HG03064 (cell line): ENCODE results near the gene TEX53.

Experiments
- ATAC-seq: cut with Tn5 transposase; IDR thresholded peaks from one replicate; pipeline ENCODE4 v1.9.1; 2021; ENCODE audit warnings: low read depth; ENCODE audit not compliant: unreplicated experiment

Gene TEX53

DNA sequence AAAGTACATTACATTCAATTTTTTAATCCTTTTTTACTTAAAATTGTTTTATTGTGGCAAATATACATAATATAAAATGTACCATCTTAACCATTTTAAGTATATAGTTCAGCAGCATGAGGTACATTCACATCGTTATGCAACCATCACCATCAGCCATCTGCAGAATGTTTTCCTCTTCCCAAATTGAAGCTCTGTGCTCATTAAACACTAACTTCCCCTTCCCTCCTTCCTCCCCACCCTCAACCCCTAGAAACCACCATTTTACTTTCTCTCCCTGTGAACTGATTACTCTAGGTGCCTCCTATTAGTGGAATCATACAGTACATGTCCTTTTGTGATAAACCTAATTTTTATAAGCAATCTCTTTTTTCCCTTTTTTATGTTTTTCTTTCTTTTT is 15.6 kb downstream of the TEX53 start:
- ATAC-seq = no peak

DNA sequence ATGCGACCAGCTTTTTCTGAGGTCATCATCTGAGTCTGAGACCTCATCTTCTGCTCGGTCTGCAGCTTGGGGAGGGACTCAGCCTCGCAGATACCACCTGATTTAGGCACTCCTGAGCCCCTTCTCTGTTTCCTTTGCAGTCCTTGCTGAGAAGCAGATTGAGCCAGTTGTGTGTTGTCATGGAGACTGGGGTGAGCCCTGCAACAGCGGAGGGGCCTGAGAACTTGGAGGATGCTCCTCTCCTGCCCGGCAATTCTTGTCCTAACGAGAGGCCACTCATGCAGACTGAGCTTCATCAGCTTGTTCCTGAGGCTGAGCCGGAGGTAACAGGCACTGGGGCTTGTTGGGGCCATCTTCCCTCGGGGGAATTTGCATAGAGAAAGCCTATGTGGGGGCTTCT is 19.2 kb downstream of the TEX53 start:
- no peak for ATAC-seq

DNA sequence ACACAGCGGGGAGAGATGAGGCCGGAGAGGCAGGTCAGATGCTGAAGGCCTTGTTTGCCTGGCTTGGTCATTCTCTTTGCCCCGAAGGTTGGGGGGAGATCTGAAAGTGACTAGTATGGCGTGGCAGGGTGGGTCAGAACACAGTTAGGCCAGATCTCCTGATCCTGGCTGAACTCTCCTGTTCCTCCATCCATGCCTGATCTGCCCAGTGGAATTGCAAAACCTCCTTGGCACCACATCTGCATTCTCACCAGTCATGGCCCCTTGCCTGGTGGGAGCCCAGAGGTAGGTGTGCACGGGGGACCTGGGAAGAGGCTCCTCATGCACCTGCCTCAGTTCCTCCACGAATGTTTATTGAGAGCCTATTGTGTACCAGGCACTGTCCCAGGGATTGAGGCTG is 23.2 kb downstream of the TEX53 start:
- ATAC-seq = no peak

DNA sequence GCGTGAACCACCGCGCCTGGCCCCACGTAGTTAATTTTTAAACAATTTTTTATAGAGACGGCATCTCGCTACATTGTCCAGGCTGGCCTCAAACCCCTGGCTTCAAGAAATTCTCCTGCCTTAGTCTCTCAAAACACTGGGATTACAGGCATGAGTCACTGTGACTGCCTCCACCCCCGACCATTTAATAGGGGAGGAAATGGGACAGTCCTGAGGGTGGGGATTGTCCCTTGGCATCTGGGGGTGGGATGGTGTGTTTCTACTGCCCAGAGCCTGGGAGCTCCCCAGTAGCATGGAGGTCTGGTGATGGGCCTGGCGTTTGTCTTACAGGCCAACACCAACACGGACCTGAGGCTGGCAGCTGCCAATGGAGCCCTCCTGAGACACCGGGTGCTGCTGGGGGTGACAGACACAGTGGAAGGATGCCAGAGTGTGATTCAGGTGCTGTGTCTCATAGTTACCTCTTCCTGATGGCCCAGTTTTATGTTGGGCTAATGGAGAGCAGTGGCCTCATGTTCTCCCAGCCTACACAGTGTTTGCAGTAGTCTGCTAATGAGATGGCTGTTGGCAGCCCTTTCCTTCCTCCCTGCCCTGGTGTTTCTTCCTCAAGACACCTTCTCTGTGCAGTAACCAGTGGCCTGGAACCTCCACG is 24.0 kb downstream of the TEX53 start:
- ATAC-seq = no peak

DNA sequence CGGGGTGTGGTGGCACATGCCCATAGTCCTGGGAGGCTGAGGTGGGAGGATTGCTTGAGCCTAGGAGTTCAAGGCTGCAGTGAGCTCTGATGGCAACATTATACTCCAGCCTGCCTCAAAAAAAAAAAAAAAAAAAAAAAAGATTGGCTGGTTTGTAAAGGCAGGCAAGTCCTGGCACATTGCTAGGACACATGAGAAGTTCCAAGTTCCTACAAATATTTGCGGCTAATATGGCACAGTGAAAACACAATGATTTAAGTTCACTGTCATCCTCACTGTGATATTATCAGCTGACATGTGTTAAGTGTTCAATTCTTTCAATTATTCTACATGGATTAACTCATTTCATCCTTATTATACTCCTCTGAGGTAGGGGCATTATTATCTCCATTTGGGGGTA is 26.4 kb downstream of the TEX53 start:
- ATAC-seq = no peak

DNA sequence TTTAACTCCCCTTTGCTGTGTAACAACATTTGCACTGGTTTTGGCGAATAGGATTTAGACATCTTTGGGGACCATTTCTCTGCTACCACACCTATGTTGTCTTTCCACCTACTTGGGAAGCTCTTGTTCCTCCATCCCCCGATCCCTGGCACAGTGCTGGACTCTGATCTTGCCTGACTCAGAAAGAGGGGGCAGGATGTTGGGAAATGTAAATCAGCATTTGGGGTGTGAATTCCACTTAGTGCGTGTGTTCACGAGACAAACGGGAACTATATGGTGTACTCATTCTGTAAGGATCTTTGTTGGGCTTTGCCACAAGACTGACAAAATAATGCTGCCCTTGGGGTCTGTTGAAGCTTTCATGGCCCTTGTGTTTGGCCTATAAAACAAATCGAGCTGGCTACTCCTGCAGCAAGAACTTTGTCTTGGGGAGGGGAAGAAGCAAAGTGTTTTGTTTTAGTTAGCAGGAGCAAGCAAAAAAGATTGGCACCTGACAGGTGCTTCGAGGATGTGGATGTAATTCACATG is 28.0 kb downstream of the TEX53 start:
- no peak for ATAC-seq

DNA sequence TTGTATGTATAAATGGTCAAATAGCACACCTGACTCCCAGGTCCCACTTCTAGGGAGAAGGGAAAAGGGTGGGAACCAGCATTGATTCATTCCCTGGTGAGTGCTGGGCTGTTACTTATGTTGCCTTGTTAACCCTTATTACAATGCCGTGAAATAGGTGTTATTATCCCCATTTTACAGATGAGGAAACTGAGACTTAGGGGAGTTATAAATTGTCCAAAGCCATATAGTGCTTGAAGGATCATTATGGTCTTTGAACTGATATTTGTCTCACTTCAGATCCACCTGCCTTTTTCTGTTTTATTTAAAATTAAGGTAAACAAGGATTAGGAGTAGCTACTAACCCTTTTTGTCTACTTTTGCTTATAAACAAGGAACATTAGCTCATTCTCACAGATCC is 30.1 kb downstream of the TEX53 start:
- ATAC-seq = no peak

DNA sequence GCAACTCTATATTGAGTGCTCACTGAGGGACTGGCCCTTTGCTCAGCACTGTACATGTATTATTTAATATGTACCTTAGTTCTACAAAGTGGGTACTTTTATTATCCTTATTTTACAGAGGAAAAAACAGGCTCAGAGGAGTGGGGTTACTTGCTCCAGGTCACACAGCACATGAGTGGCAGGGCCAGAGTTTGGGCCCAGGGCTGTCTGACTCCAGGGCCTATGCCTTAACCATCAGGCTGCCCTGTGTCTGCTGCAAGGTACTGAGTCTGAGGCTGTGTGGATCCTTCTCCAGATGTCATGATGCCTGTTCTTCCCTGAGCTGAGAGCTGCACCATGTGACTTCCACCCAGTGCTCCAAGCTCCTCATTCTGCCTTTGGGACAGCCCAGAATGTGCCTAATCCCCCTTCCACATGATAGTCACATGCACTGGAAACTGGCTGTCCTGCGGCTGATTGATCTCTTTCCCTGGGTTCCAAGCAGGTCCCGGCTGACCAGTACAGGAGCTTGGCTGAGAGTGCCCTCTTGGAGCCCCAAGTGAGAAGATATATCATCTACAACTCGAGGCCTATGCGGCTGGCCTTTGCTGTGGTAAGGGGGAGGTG is 31.1 kb downstream of the TEX53 start:
- no peak for ATAC-seq

DNA sequence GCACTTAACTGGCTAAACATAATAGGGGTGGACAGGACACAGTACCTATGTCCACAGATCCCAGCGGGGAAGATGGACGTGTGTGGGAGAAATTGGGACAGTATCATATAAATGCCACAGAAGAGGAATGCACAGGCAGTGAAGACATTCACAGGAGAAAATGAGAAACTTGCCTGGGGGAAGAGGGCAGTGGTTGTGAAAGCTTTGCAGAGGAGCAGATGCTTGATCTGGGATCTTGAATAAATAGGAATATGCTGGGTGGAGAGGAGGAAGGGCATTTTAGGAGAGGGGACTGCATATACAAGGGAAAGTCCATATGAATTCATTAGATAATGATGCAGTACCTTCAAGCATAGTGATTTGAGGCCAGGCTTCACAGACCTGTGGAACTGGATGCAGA is 32.9 kb downstream of the TEX53 start:
- ATAC-seq = no peak

DNA sequence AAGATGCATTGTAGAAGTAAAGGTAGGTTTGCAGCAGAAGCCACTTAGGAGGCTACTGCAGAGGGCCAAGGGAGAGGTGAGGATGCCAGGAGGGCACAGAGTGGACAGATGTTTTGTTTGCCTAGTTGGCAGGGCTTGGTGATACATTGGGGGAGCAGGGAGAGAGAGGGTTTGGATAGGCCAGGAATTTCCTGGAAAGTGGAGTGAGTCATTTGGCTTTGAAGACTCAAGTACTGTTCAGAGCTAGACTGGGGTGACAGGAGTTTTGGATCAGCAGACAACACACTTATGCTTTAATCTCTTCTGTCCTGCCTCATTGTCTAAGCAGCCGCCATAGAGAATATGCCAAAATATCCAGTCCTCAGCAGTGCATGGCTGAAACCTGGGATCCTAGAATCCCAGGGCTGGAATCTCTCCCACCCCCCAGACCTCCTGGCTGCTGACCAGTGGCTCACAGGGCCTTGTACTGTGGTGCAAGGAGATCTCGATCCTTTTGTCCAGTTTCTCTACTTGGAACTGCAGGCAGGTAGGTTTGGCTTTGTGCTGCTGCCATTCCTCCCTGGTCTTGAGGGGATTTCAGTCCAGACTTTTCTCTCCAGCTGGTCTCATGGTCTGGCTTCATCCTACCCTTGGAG is 35.5 kb downstream of the TEX53 start:
- ATAC-seq = no peak

DNA sequence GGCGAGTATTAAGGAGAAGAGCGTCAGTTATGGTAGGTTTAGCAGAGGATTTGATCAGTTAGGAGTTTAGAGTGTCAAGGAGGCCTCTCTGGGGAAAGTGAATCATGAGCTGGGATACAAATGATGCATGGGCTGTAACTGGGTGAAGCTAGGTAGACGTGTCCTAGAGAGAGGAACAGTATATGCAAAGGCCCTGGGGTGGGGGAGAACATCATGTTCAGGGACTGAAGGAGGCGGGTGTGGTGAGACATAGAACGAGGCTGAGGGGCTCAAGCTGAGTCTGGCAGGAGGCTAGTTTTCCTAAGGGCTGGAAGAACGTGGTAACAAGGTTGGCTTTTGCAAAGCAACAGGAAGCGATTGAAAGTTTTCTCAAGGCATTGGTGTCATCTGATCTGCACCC is 36.0 kb downstream of the TEX53 start:
- ATAC-seq = no peak

DNA sequence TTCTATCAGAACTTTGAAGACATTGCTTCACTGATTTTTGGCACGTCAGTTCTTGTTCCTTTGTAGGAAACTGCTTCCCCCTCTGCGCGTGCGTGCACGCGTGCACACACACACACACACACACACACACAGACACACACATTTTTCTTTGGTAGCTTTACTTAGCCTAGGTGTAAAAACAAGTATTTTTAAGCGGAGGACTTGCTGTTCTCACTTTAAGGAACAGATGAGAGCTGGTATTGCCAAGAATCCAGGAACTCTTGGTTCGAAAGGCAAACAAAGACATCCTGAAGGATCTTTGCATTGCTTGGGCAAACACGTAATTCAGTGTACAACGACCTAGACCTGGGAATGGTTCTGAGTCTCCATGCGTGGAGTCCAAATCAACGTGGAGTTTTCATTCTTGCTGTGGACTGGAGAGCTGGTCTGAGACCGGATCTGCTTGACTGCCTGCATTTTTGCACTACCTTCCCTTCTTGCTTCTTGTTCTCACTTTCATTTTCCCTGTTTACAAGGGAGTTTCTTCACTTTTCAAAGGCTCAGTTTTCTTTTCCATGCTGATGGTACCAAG is 38.3 kb downstream of the TEX53 start:
- peak; percentile 44 for ATAC-seq

DNA sequence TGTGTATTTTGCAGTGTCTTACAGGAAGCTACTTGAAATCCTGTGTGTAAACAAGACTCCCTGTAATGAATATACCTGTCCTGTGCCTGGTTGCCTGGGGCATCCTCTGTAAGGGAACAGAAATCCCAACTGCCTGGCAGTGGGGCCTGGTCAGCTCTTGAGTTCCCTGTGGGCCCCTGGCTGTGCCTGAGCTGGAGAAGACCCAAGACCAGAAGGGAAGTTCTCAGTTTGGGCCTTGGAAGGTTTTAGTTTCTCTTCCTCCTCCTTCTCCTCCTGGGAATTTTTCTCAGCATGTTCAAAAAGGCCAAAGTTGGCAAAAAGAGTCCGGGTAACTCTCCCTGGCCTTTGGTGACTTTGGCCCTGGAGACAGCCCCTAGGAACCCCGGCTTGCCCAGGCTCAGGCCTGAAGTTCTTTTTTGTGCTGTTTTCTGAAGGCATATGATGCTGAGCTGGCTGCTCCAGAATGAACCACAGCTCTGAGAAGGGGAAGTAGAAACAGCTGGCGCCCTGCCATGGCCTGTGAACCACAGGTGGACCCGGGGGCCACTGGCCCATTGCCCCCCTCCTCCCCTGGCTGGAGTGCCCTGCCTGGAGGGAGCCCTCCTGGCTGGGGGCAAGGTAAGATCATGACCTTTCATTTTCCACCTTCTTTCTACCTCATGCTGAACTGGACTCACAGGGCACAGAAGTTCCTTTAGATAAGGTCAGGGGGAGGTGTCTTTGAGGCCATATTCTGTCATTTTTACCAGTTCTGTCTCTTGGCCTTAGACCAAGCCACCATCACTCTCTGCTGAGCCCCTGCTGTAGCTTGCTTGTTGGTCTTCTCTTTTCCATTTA is 40.7 kb downstream of the TEX53 start:
- ATAC-seq = peak; percentile 59

DNA sequence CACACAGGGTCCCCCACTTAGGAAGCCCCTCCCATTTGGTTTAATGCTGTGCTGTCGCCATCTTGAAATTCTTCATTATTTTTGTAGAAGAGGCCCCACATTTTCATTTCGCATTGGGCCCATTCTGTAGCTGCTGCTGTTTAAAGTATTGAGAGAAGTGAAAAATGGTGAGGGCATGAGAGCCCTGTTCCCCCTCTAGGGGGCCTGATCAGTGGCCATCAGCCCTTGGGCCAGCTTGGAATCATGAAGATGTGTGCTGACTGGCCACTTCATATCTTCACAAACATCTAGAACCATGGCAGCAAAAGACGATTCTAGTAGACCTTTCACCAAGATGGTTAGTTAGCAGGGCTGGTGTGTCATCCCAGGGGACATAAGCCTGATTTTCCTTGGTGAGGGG is 43.2 kb downstream of the TEX53 start:
- no peak for ATAC-seq

DNA sequence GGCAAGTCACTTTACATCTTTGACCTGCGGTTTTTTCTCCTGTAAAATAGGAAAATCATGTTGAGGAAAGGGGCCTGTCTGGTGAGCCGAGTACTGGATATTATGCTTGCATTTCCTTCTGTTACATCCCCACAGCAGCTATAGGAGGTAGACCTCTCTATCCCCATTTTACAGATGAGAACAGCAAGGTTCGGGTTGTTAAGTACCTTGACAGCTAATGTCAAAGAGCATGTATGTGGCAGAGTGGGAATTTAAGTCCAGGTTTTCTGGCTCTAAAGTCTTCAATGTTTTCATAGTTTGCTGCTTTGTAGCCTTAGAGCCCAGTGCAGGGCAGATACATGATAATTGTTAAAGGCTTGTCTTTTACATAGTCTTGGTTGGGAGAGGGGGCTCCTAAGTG is 43.7 kb downstream of the TEX53 start:
- ATAC-seq = no peak

DNA sequence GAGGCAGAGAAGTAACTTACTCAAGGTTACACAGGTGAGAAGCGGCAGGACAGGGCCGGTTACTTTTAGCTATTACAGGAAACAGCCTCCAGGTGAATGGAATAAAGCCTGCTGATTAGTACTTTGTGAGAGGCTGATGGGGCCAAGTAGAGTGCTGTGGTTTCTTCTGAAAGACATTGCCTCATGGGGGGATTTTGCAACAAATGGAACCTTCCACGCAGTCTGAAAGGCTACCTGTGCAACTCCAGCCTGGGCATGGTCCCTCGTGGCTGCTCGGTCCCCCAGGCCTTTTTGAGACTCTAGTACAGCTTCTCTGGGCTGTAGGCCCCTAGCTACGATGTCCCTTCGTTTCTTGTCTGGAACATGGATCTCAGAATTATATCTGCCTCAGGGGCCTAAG is 44.5 kb downstream of the TEX53 start:
- no peak for ATAC-seq

DNA sequence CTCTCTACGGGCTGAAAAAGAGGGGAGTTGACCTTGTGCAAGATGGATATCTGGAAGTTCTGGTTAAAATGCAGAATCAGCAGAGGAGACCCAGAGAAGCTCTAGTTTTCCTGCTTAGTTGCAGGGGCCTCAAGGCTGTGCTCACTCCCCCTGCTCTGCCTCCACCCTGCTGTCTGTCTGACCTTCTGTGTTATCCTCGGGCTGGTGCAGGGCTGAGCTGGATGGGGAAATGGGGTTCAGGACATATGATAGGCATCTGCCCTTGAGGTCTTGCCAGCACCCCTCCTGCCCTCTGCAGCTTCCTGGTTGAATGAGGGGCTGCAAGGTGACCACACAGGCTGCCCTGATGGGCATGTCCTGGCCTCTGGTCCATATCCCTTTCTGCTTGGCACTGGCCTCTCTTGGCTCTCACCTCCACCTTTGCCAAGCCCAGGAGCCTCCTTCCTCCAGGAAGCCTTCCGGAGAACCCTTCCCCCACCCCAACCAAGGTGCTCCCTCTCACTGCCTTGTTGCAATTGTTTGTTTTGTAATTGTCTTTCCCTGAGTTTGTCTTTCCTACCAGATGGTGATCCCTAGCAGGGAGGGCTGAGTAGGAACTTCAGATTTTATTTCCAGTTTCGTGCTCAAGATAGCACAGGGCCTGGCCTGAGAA is 45.2 kb downstream of the TEX53 start:
- no peak for ATAC-seq

DNA sequence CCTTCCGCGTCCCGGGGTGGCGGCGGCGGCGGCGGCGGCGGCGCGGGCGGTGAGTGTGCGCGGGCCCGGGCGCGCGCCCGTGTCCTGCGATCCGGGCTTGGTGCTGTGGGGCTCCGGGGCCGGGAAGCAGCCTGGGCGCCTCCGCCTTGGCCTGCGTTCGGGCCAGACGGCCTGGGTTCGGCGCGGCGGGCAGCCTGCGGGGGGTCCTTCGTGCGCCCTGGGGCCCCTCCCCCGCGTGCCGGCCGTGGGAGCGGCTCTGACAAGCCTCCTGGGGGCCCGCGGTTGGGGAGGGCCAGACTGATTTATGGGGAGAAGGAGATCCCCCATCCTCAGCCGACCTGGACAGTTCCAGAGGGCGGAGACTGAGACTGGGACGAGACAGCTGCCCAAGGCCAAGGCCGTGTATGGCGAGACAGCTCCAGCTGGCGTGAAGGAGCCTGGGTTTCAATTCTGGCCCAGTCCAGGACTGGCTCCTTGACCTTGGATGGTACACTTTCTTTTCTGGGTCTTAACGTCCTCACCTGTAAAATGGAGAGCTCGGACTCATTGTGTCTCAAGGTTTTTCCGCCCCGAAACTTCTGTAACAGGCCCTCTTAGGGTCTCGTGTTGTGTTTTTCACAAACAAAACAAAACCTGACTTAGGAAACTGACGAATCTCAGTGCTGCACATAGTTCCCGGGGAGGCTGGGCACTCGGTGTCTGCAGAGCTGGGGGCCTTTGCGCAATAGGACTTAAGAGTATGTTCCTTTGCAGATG is 45.9 kb downstream of the TEX53 start:
- ATAC-seq = peak; percentile 35

DNA sequence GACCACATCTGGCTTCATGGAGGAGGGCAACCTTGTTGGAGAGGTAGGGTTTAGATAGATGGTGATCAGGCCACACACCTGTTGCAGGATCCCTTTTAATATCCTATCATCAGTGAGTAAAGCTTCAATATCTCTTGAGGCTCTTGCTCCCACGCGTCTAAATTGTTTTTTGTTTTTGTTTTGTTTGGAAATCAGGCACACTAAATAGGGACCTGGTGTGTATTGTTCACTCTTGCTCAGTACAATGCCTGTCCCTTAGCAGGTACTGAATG is 49.1 kb downstream of the TEX53 start:
- no peak for ATAC-seq
